H1 (cell line): Measurements from ENCODE around the gene UBR3. TPM values are rescaled to one million over a fixed set of nuclear protein-coding genes. Genes with fewer than 3 reads are reported as not detected.

Experiments used
- BRCA1 ChIP-seq: IDR thresholded peaks from 2 replicates; pipeline ENCODE4 v1.6.1; 2012; ENCODE audit warnings: low read depth, low read length, improper control_type of control experiment
- CBX8 ChIP-seq: fragments of 300-800, 300-1000 bp; sonication (generic); IDR thresholded peaks from 2 replicates; pipeline ENCODE4 v1.7.1; 2016; ENCODE audit warnings: low read depth, low read length, borderline replicate concordance
- CEBPB ChIP-seq: IDR thresholded peaks from 2 replicates; pipeline ENCODE4 v1.6.1; 2012; ENCODE audit warnings: low read depth, low read length
- CHD2 ChIP-seq: IDR thresholded peaks from 2 replicates; pipeline ENCODE4 v1.6.1; 2012; ENCODE audit warnings: low read length, improper control_type of control experiment
- FOSL1 ChIP-seq: IDR thresholded peaks from 2 replicates; pipeline ENCODE4 v1.6.1; 2011; ENCODE audit warnings: mild to moderate bottlenecking, low read depth, low read length, moderate library complexity; ENCODE audit not compliant: insufficient read depth
- GABPA ChIP-seq: IDR thresholded peaks from 2 replicates; pipeline ENCODE4 v1.6.1; 2011; ENCODE audit warnings: mild to moderate bottlenecking, low read length, moderate library complexity, borderline replicate concordance; ENCODE audit not compliant: insufficient read depth
- HDAC2 ChIP-seq, 2 experiments: fragments of 300-600 bp in 1 of 2; sonication (generic) in 1 of 2; IDR thresholded peaks; 2 replicates each; pipeline ENCODE4 v1.6.1; 2011 to 2012; ENCODE audit warnings: low read depth in 2 of 2, low read length in 2 of 2, mild to moderate bottlenecking in 2 of 2, moderate library complexity in 2 of 2, borderline replicate concordance in 1 of 2, inconsistent platforms in 1 of 2
- HDAC6 ChIP-seq: IDR thresholded peaks from one replicate; pipeline ENCODE4 v1.7.1; 2012; ENCODE audit warnings: low read depth, mild to moderate bottlenecking, inconsistent platforms, low read length, moderate library complexity
- JUND ChIP-seq: IDR thresholded peaks from 2 replicates; pipeline ENCODE4 v1.6.1; 2011; ENCODE audit warnings: mild to moderate bottlenecking, improper control_type of control experiment, low read length
- KDM1A ChIP-seq: fragments of 200-600, 300-600 bp; sonication (generic); IDR thresholded peaks from 2 replicates; pipeline ENCODE4 v1.7.1; 2016; ENCODE audit warnings: mild to moderate bottlenecking, low read length, borderline replicate concordance
- KDM4A ChIP-seq: IDR thresholded peaks from one replicate; pipeline ENCODE4 v1.7.1; 2012; ENCODE audit warnings: low read depth, mild to moderate bottlenecking, moderate library complexity, low read length, inconsistent platforms; ENCODE audit not compliant: severe bottlenecking
- MAFK ChIP-seq: IDR thresholded peaks from 2 replicates; pipeline ENCODE4 v1.6.1; 2012; ENCODE audit warnings: low read depth, mild to moderate bottlenecking, improper control_type of control experiment, low read length
- RNF2 ChIP-seq: fragments of 200-900, 300-1000 bp; sonication (generic); IDR thresholded peaks from 2 replicates; pipeline ENCODE4 v1.7.1; 2016; ENCODE audit warnings: borderline replicate concordance, low read depth, mild to moderate bottlenecking, antibody characterized with exemption, low read length; ENCODE audit not compliant: poor library complexity, severe bottlenecking; ENCODE audit errors: missing control alignments
- SAP30 ChIP-seq: fragments of 300-600 bp; sonication (generic); IDR thresholded peaks from 2 replicates; pipeline ENCODE4 v1.7.1; 2012; ENCODE audit warnings: low read length, moderate library complexity, mild to moderate bottlenecking, inconsistent platforms; ENCODE audit not compliant: insufficient read depth, insufficient replicate concordance
- SIN3A ChIP-seq, 2 experiments: IDR thresholded peaks in 1 of 2; conservative IDR thresholded peaks in 1 of 2; 2 replicates each; pipeline ENCODE4 v1.6.1; 2011 to 2012; ENCODE audit warnings: low read length in 2 of 2, improper control_type of control experiment in 1 of 2, low read depth in 1 of 2, mild to moderate bottlenecking in 1 of 2
- SIX5 ChIP-seq: IDR thresholded peaks from 2 replicates; pipeline ENCODE4 v1.6.1; 2011; ENCODE audit warnings: mild to moderate bottlenecking, low read depth, low read length
- SP2 ChIP-seq: IDR thresholded peaks from 2 replicates; pipeline ENCODE4 v1.6.1; 2012; ENCODE audit warnings: mild to moderate bottlenecking, low read length, inconsistent platforms
- SRF ChIP-seq: IDR thresholded peaks from 2 replicates; pipeline ENCODE4 v1.6.1; 2011; ENCODE audit warnings: mild to moderate bottlenecking, low read depth, low read length, moderate library complexity
- SUZ12 ChIP-seq: fragments of 200-600 bp; sonication (generic); IDR thresholded peaks from 2 replicates; pipeline ENCODE4 v1.6.1; 2012; ENCODE audit warnings: mild to moderate bottlenecking, inconsistent platforms, low read length, moderate library complexity, mixed read lengths
- TBP ChIP-seq: IDR thresholded peaks from 2 replicates; pipeline ENCODE4 v1.6.1; 2011; ENCODE audit warnings: low read depth, low read length, improper control_type of control experiment
- TCF12 ChIP-seq: IDR thresholded peaks from 2 replicates; pipeline ENCODE4 v1.6.1; 2011; ENCODE audit warnings: low read depth, mild to moderate bottlenecking, low read length
- USF2 ChIP-seq: IDR thresholded peaks from 2 replicates; pipeline ENCODE4 v1.6.1; 2011; ENCODE audit warnings: low read length, improper control_type of control experiment
- YY1 ChIP-seq: IDR thresholded peaks from 2 replicates; pipeline ENCODE4 v1.6.1; 2011; ENCODE audit warnings: low read depth, mild to moderate bottlenecking, low read length
- polyA plus RNA-seq, 7 experiments: library from polyadenylated mRNA; depleted of rRNA in 3 of 7; stranded (reverse) in 5 of 7; unstranded in 2 of 7; fragments of >200 nt in 5 of 7; fragments of 200-250 nt in 2 of 7; gene quantifications; 1 replicate in 5 of 7; 2 replicates in 1 of 7; 4 replicates in 1 of 7; pipeline versions ENCODE4 v1.2.1 to v1.2.3, GENCODE V29; 2011 to 2013; ENCODE audit warnings: missing spikeins in 2 of 7, mixed read lengths in 2 of 7
- total RNA-seq: library from RNA; stranded (reverse); fragmentation: NEBNext Ultra II Directional; extraction: Animal tissue kit (Norgen Biotek cat#: 25700); gene quantifications from 2 replicates; pipeline ENCODE4 v1.2.1, GENCODE V29; 2021

The UBR3 gene
- total and polyA plus RNA-seq, 2 of the 8 experiments (the other 6 are each of a cell fraction or from before 2014, with no cell fraction given) = 3.7 to 17.7 TPM

GRCh38 chr2:169827272-169828140, at the start of gene UBR3 (continued):
- TF ChIP-seq CBX8 (no peak), KDM4A (peak; percentile 55), GABPA (no peak), FOSL1 (no peak), SIN3A (conservative IDR thresholded peaks at IDR 0.05 in 1 of 2, IDR thresholded peaks at IDR 0.05 in 1 of 2; ENCODE audit: low read depth in 1 of 2, low read length in 2 of 2) (peak; percentile 61 to 62; a peak in 2 of 4 replicates), HDAC6 (no peak), MAFK (no peak), RNF2 (no peak), SP2 (no peak), CEBPB (no peak), JUND (no peak), YY1 (peak; percentile 88), SIX5 (no peak), SUZ12 (no peak), CHD2 (peak; percentile 98), TCF12 (no peak), USF2 (no peak), BRCA1 (peak; percentile 92), SAP30 (no peak), KDM1A (no peak), TBP (peak; percentile 84), HDAC2 (IDR thresholded peaks at IDR 0.05; ENCODE audit: borderline replicate concordance in 1 of 2, low read depth in 2 of 2, low read length in 2 of 2) (no peak; a peak in 1 of 4 replicates), SRF (no peak)
